HUDEP-2 (cell line): ENCODE measurements around the gene WDR36.

Experiments used
- DNase-seq, 76 experiments: peaks; one replicate each; lab custom pipeline; 2025; ENCODE audit not compliant: unreplicated experiment in 76 of 76; lab: John Stamatoyannopoulos, UW

Gene WDR36

DNA sequence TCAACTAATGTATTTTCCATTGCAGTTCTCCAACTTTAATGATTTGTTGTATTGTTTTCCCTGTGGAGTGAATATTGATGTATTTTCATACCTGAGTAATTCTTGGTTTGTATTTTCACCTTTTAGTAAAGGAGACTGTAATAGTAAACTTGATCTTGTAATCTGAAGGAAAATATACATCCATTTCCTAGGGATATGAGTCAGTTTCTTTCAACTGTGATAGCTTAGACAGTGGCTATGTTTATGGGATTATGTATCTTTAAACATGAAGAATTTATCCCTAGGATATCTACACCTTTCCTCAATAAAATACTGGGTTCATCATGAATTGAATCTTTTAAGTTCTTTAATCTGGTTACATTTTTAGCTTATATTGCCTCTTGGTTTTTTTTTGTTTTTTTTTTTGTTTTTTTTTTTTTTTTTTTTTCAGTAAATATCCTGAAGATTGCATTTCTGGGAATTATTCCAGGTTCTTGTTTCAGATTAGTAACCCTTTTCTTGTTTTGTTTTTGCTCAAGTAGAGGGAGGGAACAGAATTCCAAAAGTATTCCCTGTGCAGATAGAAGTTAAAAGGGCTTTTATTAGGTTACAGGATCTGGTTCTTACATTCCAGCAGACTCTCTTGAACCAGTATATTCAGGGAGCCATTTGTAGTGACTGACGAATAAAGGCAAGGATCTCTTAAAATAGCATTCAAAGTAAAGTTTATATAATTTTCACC is 7.1 kb downstream of the WDR36 start:
- no peak for DNase-seq

DNA sequence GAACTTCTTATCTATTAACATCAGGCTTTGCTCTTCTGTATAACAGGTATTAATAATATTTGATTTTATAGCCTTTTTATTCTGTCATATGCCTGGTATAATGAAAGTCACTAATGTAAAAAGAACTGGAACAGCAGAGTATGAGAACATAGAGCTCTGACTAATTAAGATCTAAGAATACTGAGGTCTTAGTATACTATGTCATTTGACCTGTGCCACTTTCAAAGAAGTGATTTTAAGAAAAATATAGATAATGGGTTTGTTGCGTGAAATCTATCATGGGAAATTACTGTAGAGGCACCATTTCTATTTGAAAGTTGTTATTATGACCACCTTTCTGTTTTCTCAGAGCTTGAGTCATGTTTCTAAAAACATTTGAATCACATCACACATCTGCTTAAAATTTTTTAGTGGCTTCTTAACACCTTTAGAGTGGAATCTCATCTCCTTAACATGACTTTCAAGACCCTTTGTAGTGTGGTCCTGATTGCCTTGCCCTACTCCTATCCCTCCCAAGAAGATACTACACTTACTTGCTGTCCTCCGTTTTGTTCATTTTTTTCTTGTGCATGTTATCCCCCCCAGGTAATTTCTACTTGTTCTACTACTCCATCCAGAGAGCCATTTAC is 14.3 kb downstream of the WDR36 start:
- DNase-seq, result no peak

DNA sequence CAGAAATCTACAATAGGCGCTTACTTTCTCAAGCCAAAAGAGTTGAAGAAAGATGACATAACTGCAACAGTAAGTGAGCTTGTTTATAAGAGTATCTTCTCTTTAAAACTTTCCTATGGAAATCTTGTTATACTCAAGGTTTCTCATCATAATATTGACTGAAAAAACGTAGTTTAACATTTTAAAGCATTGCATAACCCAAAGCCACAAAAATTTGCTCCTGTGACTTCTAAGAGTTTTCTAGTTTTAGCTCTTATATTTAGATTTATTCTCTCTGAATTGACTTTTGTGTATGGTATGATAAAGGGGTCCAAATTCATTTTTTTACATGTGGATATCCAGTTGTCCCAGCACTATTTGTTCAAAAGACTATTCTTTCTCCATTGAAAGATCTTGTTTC is 15.2 kb downstream of the WDR36 start:
- no peak for DNase-seq

- DNase-seq, result no peak
Measured at GRCh38 chr5:111111956-111112355, 19.8 kb downstream of the WDR36 start.

- no peak for DNase-seq
Measured at GRCh38 chr5:111113678-111114077, 21.5 kb downstream of the WDR36 start.

DNA sequence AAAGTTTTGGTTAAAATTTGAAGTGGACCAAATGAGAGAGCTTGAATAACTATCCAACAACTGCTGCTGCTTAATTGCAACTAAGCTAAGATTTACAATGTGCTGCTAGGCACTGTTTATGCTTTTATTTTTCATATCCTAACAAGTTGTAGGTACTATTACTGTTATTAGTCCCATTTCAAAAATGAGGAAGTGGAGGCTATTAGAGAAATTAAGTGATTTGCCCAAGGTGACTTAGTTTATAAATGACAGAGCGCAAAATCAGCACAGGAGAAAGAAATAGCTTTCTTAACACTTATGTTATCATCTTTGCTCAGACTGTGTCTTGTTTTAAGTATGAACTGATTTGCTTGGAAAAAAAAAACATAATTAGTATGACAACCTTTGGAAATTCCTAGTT is 23.1 kb downstream of the WDR36 start:
- DNase-seq, result no peak

GRCh38 chr5:111116550-111116949 is 24.4 kb downstream of the WDR36 start:
- DNase-seq, result no peak

DNA sequence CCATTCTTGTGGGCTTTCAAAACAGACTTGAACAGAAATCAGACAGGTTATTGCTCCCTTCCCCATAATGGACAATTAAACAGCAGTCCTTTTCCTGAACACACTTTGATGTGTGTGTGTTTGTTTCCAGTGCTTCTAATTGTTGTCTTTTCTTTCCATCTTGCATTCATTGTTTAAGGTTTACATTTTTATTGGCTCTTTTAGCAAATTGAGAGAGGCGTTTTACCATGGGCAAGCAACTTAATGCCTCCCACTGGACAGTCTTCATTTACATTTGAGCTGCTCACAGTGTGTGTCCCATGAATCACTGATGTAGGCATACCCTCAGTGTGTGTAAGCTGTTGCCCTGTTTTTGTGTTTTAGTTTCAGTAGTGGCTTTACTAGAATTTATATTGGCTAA is 25.0 kb downstream of the WDR36 start:
- no peak for DNase-seq

DNA sequence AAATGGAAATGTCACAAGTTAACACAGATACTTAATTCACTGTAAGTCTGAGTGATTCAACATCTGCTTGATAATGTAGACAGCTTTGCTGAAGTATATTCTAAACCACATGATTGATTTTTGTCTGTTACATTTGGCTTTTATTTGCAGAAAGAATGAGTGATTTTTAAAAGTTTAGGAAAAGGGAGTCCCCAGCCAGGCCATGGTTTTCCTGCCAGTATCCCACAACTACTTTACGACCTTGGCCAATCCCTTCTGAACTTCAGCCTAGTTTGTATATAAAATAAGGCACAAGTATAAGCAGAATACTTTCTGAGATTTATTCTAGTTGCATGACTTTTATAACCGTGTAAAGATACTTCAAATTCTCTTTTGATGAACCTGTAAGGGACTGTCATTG is 27.1 kb downstream of the WDR36 start:
- no peak for DNase-seq

DNA sequence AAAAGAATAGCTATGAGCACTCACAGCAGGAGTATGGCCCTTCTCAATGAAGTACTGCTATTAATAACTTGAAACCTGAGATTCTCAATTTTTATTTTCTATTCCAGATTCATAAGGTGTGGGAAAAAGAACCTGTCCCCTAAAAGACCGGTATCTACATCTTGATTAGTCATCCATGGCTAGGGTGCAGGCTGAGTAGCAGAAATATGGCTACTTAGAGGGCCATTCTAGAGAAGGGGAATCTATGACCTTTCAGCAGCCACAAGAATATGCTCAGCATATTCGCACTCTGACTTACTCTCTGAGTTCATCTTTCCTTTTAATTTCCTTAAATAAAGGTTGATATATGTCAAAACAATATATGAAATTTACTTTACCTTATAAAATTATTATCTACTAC is 27.7 kb downstream of the WDR36 start:
- DNase-seq, result no peak

- DNase-seq, result no peak
Measured at GRCh38 chr5:111120911-111121310, 28.8 kb downstream of the WDR36 start.

- DNase-seq, result no peak
Measured at GRCh38 chr5:111121926-111122325, 29.8 kb downstream of the WDR36 start.

- no peak for DNase-seq
Measured at GRCh38 chr5:111122398-111122797, 30.2 kb downstream of the WDR36 start.

- DNase-seq, result no peak
Measured at GRCh38 chr5:111124793-111125192, 32.6 kb downstream of the WDR36 start.

DNA sequence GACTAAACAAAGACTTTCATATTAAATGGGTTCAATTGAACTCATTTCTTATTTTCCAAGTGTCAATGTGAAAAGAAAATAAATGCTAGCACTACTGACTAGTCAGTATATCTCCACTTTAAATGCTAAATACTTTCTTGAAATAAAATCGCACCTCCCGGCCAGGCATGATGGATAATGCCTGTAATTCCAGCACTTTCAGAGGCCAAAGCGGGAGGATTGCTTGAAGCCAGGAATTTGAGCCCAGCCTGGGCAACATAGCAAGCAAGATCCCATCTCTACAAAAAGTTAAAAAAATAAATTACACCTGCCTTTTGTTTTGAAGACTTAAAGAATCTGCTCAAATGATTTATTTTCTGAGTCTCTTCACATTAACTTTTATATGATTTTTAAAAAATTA is 34.7 kb downstream of the WDR36 start:
- DNase-seq, result no peak

DNA sequence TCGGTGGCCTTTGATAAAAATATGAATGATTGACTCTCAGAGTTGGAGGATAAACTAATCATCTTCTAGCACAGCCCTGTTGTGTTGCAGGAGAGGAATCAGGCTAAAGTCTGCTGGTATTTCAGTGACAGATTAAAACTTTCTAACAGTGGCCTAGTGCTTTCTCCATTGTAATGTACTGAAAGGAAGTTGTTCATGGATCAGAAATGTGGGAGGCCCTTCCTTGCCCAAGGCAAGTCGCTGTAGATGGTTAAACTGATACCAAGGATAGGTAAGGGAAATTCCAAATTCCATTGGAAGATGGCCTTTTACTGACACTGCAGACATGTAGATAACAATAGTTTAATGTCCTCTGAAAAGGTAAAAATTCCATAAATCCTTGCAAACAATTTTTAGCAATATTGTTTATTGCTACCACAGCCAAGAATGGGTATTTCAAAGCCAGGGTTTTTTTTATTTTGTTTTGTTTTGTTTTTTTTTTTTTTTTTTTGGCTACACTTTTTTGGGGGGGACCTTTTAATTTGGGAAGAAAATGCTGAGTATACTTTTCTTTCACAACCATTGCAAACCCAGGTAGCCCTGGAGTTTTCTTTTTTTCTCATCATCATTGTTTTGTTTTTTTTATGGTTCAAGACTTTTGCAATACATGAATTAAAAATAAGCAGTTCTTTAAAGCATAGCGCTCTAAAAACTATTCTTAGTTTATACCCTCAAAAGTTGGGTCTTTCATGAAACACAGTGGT is 35.5 kb downstream of the WDR36 start:
- DNase-seq, result no peak

- DNase-seq, result no peak
Measured at GRCh38 chr5:111129938-111130337, 37.8 kb downstream of the WDR36 start.

- no peak for DNase-seq
Measured at GRCh38 chr5:111131356-111131755, 39.2 kb downstream of the WDR36 start.

DNA sequence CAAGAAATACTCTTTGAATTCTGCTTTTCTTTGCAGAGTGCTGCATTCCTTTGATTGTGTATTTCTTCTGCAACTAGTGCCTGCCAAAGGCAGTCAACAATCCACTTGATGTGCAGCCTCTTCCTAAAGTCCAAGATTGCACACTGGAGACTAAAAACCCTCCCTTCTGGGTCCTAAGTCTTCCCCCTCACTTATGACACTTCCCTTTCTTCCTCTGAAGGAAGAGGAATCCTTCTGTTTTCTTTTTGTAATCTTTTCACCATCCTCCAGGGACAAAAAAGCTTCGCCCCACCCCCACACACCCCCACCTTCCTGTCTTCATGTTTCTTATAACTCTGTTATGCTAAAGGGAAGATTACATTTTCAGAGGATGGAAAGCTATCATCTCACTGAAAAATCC is 39.9 kb downstream of the WDR36 start:
- DNase-seq, result no peak

GRCh38 chr5:111132731-111133435 is 40.7 kb downstream of the WDR36 start:
- DNase-seq, result no peak

DNA sequence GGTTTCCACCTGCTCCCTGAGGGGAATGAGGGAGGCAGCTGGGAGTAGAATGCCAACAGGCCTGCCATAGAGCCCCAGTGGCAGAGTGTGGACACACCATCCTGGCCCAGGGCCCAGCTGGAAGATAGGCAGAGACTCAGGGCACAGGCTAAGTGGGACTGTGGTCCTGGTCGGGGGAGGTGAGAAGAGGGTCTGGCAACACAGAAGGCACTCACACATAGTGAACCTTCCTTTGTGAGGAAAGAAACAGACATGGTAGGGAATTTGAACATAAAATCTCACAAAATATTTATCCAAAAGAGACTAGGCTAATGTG is 41.2 kb downstream of the WDR36 start:
- DNase-seq, result no peak

DNA sequence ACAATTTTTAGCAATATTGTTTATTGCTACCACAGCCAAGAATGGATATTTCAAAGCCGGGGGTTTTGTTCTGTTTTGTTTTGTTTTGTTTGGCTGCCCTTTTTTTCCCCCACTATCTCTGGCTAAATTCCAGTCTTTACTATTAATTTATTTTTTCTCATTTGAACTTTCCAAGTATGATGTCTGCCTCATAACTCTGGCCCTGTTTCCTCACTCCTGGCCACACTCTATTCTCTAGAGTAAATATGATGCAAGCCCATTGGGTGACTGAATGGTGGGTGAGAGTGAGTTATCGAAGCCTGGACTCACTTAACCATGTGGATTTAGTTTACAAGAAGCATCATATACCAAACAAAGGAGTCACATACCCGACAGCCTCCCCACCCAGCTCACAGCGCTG is 41.9 kb downstream of the WDR36 start:
- no peak for DNase-seq
